WI38 (cell line): ENCODE measurements around the gene AAGAB.

Experiments
- H3K4me3 ChIP-seq: 2 replicates; pipeline ENCODE4 v1.5.1; 2011; ENCODE audit warnings: low read depth, mild to moderate bottlenecking, control low read depth, low read length
- CTCF ChIP-seq: IDR thresholded peaks from 2 replicates; pipeline ENCODE4 v1.5.1; 2012; ENCODE audit warnings: low read depth, mild to moderate bottlenecking, control low read depth, low read length

The AAGAB gene

GRCh38 chr15:67189326-67190051 is 65.0 kb downstream of the AAGAB start:
- no peak for TF ChIP-seq CTCF
- H3K4me3 ChIP-seq, result no peak overlapping the region

- H3K4me3 ChIP-seq, result no peak overlapping the region
- no peak for TF ChIP-seq CTCF
Observed at GRCh38 chr15:67188551-67189218, 65.8 kb downstream of the AAGAB start.

GRCh38 chr15:67187351-67187854 is 67.1 kb downstream of the AAGAB start:
- H3K4me3 ChIP-seq, result no peak overlapping the region
- no peak for TF ChIP-seq CTCF

- no peak overlapping the region for H3K4me3 ChIP-seq
- no peak for TF ChIP-seq CTCF
Observed at GRCh38 chr15:67186688-67187087, 67.8 kb downstream of the AAGAB start.

GRCh38 chr15:67186226-67186649 is 68.2 kb downstream of the AAGAB start:
- TF ChIP-seq CTCF, result no peak
- H3K4me3 ChIP-seq, result no peak overlapping the region

GRCh38 chr15:67185621-67186225 is 68.7 kb downstream of the AAGAB start:
- TF ChIP-seq CTCF, result no peak
- H3K4me3 ChIP-seq, result no peak overlapping the region

- TF ChIP-seq CTCF, result no peak
- H3K4me3 ChIP-seq, result no peak overlapping the region
Observed at GRCh38 chr15:67185051-67185450, 69.4 kb downstream of the AAGAB start.
